PC-3 (cell line): ENCODE data around the gene NRSN2. TPM values are rescaled to one million over a fixed set of nuclear protein-coding genes. Genes with fewer than 3 reads are reported as not detected.

ENCODE experiments used
- ATAC-seq: fragments of 200-7000 bp; cut with Tn5 transposase; 2 replicates; pipeline ENCODE4 v1.9.1; 2020; ENCODE audit warnings: mild to moderate bottlenecking, moderate library complexity
- BruUV-seq: library from RNA; stranded (reverse); fragments of 400-500 nt; replicated peaks from 2 replicates; lab custom pipeline; 2021; lab: Mats Ljungman, UMichigan
- CTCF ChIA-PET: fragments of 300-600 bp; sonication (Branson Sonifier 250); formaldehyde crosslinking; loops from one replicate; lab custom pipeline; 2022; ENCODE audit warnings: antibody characterized with exemption; lab: Charles Lee
- POLR2A ChIA-PET: fragments of 300-600 bp; sonication (Branson Sonifier 250); formaldehyde crosslinking; loops from one replicate; lab custom pipeline; 2022; ENCODE audit warnings: antibody characterized with exemption; ENCODE audit not compliant: unreplicated experiment; lab: Charles Lee
- DNase-seq: peaks from one replicate; pipeline ENCODE4 v3.0.0-alpha.2; 2015
- H2AFZ ChIP-seq: fragments of 300-600 bp; sonication (generic); 2 replicates; pipeline ENCODE4 v1.6.0; 2016; ENCODE audit warnings: antibody characterized with exemption, low read length
- H3F3A ChIP-seq: fragments of 300-600 bp; sonication (generic); one replicate; pipeline ENCODE4 v1.6.0; 2017; ENCODE audit warnings: antibody characterized with exemption, low read length, control low read depth, mild to moderate bottlenecking; ENCODE audit not compliant: unreplicated experiment
- H3K27ac ChIP-seq: fragments of 300-600 bp; sonication (generic); 2 replicates; pipeline ENCODE4 v1.5.1; 2016; ENCODE audit warnings: mild to moderate bottlenecking, low read length
- H3K27me3 ChIP-seq: fragments of 300-600 bp; sonication (generic); 2 replicates; pipeline ENCODE4 v1.6.1; 2016; ENCODE audit warnings: low read length, mixed read lengths
- H3K36me3 ChIP-seq: fragments of 300-600 bp; sonication (generic); 2 replicates; pipeline ENCODE4 v1.6.1; 2016; ENCODE audit warnings: low read depth, mixed run types, low read length, mixed read lengths
- H3K4me1 ChIP-seq: fragments of 300-600 bp; sonication (generic); 2 replicates; pipeline ENCODE4 v1.5.1; 2016; ENCODE audit warnings: low read length; ENCODE audit not compliant: insufficient read depth
- H3K4me2 ChIP-seq: fragments of 300-600 bp; sonication (generic); 2 replicates; pipeline ENCODE4 v1.6.0; 2016; ENCODE audit warnings: low read length
- H3K4me3 ChIP-seq: fragments of 300-600 bp; sonication (generic); 2 replicates; pipeline ENCODE4 v1.5.1; 2016; ENCODE audit warnings: mild to moderate bottlenecking, low read length, mixed read lengths
- H3K79me2 ChIP-seq: fragments of 300-600 bp; sonication (generic); 2 replicates; pipeline ENCODE4 v1.6.1; 2017; ENCODE audit warnings: low read length, mixed read lengths
- H3K9ac ChIP-seq: fragments of 300-600 bp; sonication (generic); 2 replicates; pipeline ENCODE4 v1.6.0; 2016; ENCODE audit warnings: mild to moderate bottlenecking, low read length
- H3K9me2 ChIP-seq: fragments of 300-600 bp; sonication (generic); replicated peaks from 2 replicates; pipeline ENCODE4 v1.6.1; 2016; ENCODE audit warnings: mixed run types, low read length, mixed read lengths
- H3K9me3 ChIP-seq: fragments of 300-600 bp; sonication (generic); 2 replicates; pipeline ENCODE4 v1.6.1; 2016; ENCODE audit warnings: low read length, mixed read lengths
- H4K20me1 ChIP-seq: fragments of 300-600 bp; sonication (generic); 2 replicates; pipeline ENCODE4 v1.6.1; 2016; ENCODE audit warnings: low read length, mixed read lengths
- EZH2 ChIP-seq: fragments of 300-600 bp; sonication (generic); IDR thresholded peaks from one replicate; pipeline ENCODE4 v1.6.1; 2017; ENCODE audit warnings: antibody characterized with exemption, mild to moderate bottlenecking, low read length; ENCODE audit not compliant: unreplicated experiment
- EZH2phosphoT487 ChIP-seq: fragments of 300-600 bp; sonication (generic); IDR thresholded peaks from 2 replicates; pipeline ENCODE4 v1.6.1; 2018; ENCODE audit warnings: mild to moderate bottlenecking, antibody characterized with exemption, low read length, borderline replicate concordance
- intact Hi-C: fragments of 100-400 bp; cut with micrococcal nuclease; formaldehyde crosslinking; loops from 2 replicates; pipeline ENCODE4 v1.9.0; 2023
- total RNA-seq: library from RNA; depleted of rRNA; stranded (reverse); fragments of >200 nt; gene quantifications from 2 replicates; pipeline ENCODE4 v1.2.3, GENCODE V29; 2014
- TF ChIP-seq, protein P1 (sequence below): fragments of 300-600 bp; sonication (generic); conservative IDR thresholded peaks from 2 replicates; pipeline ENCODE4 v1.5.1; 2017; ENCODE audit warnings: antibody characterized with exemption, low read depth, mild to moderate bottlenecking, low read length

NRSN2 gene
- total RNA-seq, 1 experiment from 2014 or later = 50.7 TPM

DNA sequence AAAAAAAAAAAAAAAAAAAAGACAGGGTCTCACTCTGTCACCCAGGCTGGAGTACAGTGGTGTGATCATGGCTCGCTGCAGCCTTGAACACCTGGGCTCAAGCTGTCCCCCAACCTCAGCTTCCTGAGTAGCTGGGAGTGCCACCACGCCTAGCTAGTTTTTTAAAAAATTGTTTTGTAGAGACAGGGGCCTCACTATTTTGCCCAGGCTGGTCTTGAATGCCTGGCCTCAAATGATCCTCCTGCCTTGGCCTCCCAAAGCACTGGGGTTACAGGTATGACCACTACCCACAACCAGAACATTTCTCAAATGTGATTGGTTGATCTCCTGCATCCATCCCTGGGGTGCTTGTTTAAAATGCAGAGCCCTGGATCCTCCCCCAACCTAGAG lies 55.6 kb downstream of the NRSN2 start:
- TSS peak; percentile 24 for BruUV-seq
- intact Hi-C loops = loop anchor here (5.0 kb wide), 1 partner anchor 40 kb away; no protein-coding TSS in a partner anchor
- ATAC-seq (no peak), DNase-seq (no peak)
- ChIA-PET CTCF (no interaction called here), POLR2A (interaction anchor here (0.6 to 0.9 kb wide), 2 partner anchors 22 to 67 kb away, joined by 3 to 8 read pairs; partner anchors contain the start of gene TRIB3)
- Histone ChIP-seq H3F3A (no peaks in the 10 kb centered on the region), H3K4me2 (no peak overlapping the region), H3K36me3 (peaks cover 6% of the 10 kb centered on the region; the same call in 1 of the 2 replicates), H3K27me3 (no peaks in the 10 kb centered on the region), H4K20me1 (no peaks in the 10 kb centered on the region), H3K27ac (peak overlapping the region; percentile 91), H3K9me3 (no peaks in the 10 kb centered on the region), H3K4me3 (no peak overlapping the region), H3K79me2 (no peaks in the 10 kb centered on the region), H3K9me2 (no peaks in the 10 kb centered on the region), H3K9ac (peak overlapping the region; percentile 65), H2AFZ (no peak overlapping the region), H3K4me1 (peaks cover 33% of the 10 kb centered on the region)
- TF ChIP-seq EZH2phosphoT487 (no peak), EZH2 (no peak)
- TF ChIP-seq, protein P1, sequence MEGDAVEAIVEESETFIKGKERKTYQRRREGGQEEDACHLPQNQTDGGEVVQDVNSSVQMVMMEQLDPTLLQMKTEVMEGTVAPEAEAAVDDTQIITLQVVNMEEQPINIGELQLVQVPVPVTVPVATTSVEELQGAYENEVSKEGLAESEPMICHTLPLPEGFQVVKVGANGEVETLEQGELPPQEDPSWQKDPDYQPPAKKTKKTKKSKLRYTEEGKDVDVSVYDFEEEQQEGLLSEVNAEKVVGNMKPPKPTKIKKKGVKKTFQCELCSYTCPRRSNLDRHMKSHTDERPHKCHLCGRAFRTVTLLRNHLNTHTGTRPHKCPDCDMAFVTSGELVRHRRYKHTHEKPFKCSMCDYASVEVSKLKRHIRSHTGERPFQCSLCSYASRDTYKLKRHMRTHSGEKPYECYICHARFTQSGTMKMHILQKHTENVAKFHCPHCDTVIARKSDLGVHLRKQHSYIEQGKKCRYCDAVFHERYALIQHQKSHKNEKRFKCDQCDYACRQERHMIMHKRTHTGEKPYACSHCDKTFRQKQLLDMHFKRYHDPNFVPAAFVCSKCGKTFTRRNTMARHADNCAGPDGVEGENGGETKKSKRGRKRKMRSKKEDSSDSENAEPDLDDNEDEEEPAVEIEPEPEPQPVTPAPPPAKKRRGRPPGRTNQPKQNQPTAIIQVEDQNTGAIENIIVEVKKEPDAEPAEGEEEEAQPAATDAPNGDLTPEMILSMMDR = no peak

DNA sequence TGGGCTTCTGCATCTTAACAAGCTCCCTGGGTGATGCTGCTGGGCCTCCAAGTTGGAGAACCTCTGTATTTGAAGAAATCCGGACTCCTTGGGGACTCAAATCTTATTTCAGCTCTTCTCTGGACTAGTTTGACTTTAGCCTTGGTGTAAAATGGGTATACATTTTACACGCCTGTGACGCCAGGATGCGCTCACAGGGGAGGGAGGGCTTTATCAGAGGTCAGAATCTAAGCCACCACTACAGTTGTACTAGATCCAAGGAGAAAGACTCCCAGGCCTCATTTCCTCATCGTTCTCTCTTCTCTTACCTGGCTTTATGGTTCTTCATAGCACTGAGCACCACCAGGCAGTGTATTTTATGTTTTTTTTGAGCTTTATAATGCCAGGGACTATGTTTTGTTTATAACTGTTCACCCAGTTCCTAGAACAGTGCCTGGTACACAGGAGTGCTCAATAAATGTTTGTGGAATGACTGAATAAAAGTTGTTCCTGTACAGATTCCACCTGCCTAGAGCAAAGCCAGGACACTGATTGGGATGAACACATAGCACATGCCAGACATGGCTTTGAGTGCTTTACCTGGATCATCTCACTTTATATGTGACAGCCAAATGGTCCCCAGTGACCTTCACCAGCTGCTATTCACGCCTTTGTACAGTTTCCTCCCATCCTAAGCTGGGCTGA lies 56.1 kb downstream of the NRSN2 start:
- CTCF ChIA-PET = no interaction called here

More for the DNA sequence above, 56.1 kb downstream of the NRSN2 start:
- Histone ChIP-seq H3K9me2 (no peaks in the 10 kb centered on the region), H3K9ac (peak overlapping the region; percentile 65), H3K4me2 (no peak overlapping the region), H2AFZ (no peak overlapping the region), H3F3A (no peaks in the 10 kb centered on the region), H3K27ac (peak overlapping the region; percentile 91), H3K79me2 (no peaks in the 10 kb centered on the region), H3K27me3 (no peaks in the 10 kb centered on the region), H3K4me1 (peaks cover 34% of the 10 kb centered on the region), H4K20me1 (no peaks in the 10 kb centered on the region), H3K9me3 (no peaks in the 10 kb centered on the region), H3K4me3 (no peak overlapping the region), H3K36me3 (0 out of 2 replicates have a peak, but pooled peaks cover under 1% of the 10 kb centered on the region)
- intact Hi-C loops = loop anchor here (5.0 kb wide), 1 partner anchor 41 kb away; no protein-coding TSS in a partner anchor
- BruUV-seq = no TSS peak
- no peak for DNase-seq
- ATAC-seq = no peak
- TF ChIP-seq EZH2phosphoT487 = no peak
- no peak for TF ChIP-seq EZH2
- TF ChIP-seq, protein P1 = no peak
- POLR2A ChIA-PET = interaction anchor here (0.9 kb wide), 1 partner anchor 22 kb away, joined by 3 read pairs; the partner anchor contains the start of gene TRIB3
